Kidney epithelial cell (primary cell): Measurements from ENCODE around the gene CLDN14. TPM values are rescaled to one million over a fixed set of nuclear protein-coding genes. Genes with fewer than 3 reads are reported as not detected.

Source experiments
- DNase-seq: peaks from one replicate; pipeline ENCODE4 v3.0.0-alpha.2; 2010; ENCODE audit warnings: low read depth
- H3K27me3 ChIP-seq: 2 replicates; pipeline ENCODE4 v1.6.0; 2011; ENCODE audit warnings: low read length; ENCODE audit not compliant: control insufficient read depth, insufficient read depth
- H3K36me3 ChIP-seq: 2 replicates; pipeline ENCODE4 v1.5.1; 2011; ENCODE audit warnings: low read length; ENCODE audit not compliant: control insufficient read depth, insufficient read depth
- H3K4me3 ChIP-seq: 2 replicates; pipeline ENCODE4 v1.5.1; 2011; ENCODE audit warnings: low read depth, mild to moderate bottlenecking, control low read depth, low read length
- CTCF ChIP-seq: IDR thresholded peaks from 2 replicates; pipeline ENCODE4 v1.5.1; 2011; ENCODE audit warnings: mild to moderate bottlenecking, moderate library complexity, low read length, control low read depth, inconsistent platforms; ENCODE audit not compliant: insufficient read depth, poor library complexity, severe bottlenecking
- total RNA-seq: library from RNA; depleted of rRNA; stranded (reverse); fragments of >200 nt; gene quantifications from 2 replicates; pipeline ENCODE4 v1.2.3, GENCODE V29; 2015

CLDN14 gene
- total RNA-seq, 1 donor from 2014 or later = 2.1 TPM

- peak; percentile 99 for DNase-seq
- peak; percentile 7 for TF ChIP-seq CTCF
- H3K36me3 ChIP-seq = no peaks in the 10 kb centered on the region
- peak overlapping the region; percentile 39 for H3K4me3 ChIP-seq
- no peaks in the 10 kb centered on the region for H3K27me3 ChIP-seq
Measured at GRCh38 chr21:36429947-36430546, 49.9 kb downstream of the CLDN14 start.

- Histone ChIP-seq H3K36me3 (no peaks in the 10 kb centered on the region), H3K4me3 (no peak overlapping the region), H3K27me3 (no peaks in the 10 kb centered on the region)
- no peak for TF ChIP-seq CTCF
- DNase-seq = peak; percentile 61
Measured at GRCh38 chr21:36428761-36429432, 51.0 kb downstream of the CLDN14 start.

GRCh38 chr21:36427502-36427901 lies 52.4 kb downstream of the CLDN14 start:
- DNase-seq = no peak
- Histone ChIP-seq H3K36me3 (no peaks in the 10 kb centered on the region), H3K4me3 (no peak overlapping the region), H3K27me3 (no peaks in the 10 kb centered on the region)
- no peak for TF ChIP-seq CTCF

- TF ChIP-seq CTCF = no peak
- H3K4me3 ChIP-seq = no peak overlapping the region
- no peaks in the 10 kb centered on the region for H3K27me3 ChIP-seq
- H3K36me3 ChIP-seq = no peaks in the 10 kb centered on the region
- DNase-seq = no peak
Measured at GRCh38 chr21:36425286-36425685, 54.6 kb downstream of the CLDN14 start.

- TF ChIP-seq CTCF = no peak
- no peak for DNase-seq
- Histone ChIP-seq H3K4me3 (no peak overlapping the region), H3K36me3 (no peaks in the 10 kb centered on the region), H3K27me3 (no peaks in the 10 kb centered on the region)
Measured at GRCh38 chr21:36424592-36424991, 55.3 kb downstream of the CLDN14 start.
